GM18505 (cell line): ENCODE data around the gene SLC5A10.

Experiments used
- ATAC-seq: cut with Tn5 transposase; IDR thresholded peaks from one replicate; pipeline ENCODE4 v1.9.1; 2021; ENCODE audit not compliant: unreplicated experiment
- POLR2A ChIP-seq: IDR thresholded peaks from 4 replicates; pipeline ENCODE4 v1.6.1; 2011; ENCODE audit warnings: borderline replicate concordance; ENCODE audit not compliant: insufficient read depth, insufficient read length; ENCODE audit errors: extremely low read depth

SLC5A10 gene

GRCh38 chr17:18987862-18988545 lies 36.0 kb downstream of the SLC5A10 start:
- TF ChIP-seq POLR2A: no peak

GRCh38 chr17:18988546-18989173 lies 36.7 kb downstream of the SLC5A10 start:
- ATAC-seq: no peak
- TF ChIP-seq POLR2A: no peak

More at GRCh38 chr17:18987862-18988545, 36.0 kb downstream of the SLC5A10 start:
- no peak for ATAC-seq

GRCh38 chr17:18990331-18990730 lies 38.4 kb downstream of the SLC5A10 start:
- no peak for ATAC-seq
- no peak for TF ChIP-seq POLR2A

- TF ChIP-seq POLR2A: no peak
- no peak for ATAC-seq
Observed at GRCh38 chr17:18991531-18992315, 39.8 kb downstream of the SLC5A10 start.

GRCh38 chr17:18992454-18993130 lies 40.6 kb downstream of the SLC5A10 start:
- ATAC-seq: no peak
- no peak for TF ChIP-seq POLR2A

GRCh38 chr17:18993905-18994526 lies 42.1 kb downstream of the SLC5A10 start:
- TF ChIP-seq POLR2A: no peak
- no peak for ATAC-seq

- ATAC-seq: no peak
Observed at GRCh38 chr17:18994631-18995030, 42.7 kb downstream of the SLC5A10 start.

GRCh38 chr17:18995220-18995619 lies 43.3 kb downstream of the SLC5A10 start:
- TF ChIP-seq POLR2A: no peak
- no peak for ATAC-seq

More at GRCh38 chr17:18994631-18995030, 42.7 kb downstream of the SLC5A10 start:
- no peak for TF ChIP-seq POLR2A

- no peak for ATAC-seq
- TF ChIP-seq POLR2A: no peak
Observed at GRCh38 chr17:18996458-18996857, 44.5 kb downstream of the SLC5A10 start.

- no peak for ATAC-seq
- TF ChIP-seq POLR2A: no peak
Observed at GRCh38 chr17:18997650-18998196, 45.8 kb downstream of the SLC5A10 start.

GRCh38 chr17:18999394-18999793 lies 47.4 kb downstream of the SLC5A10 start:
- ATAC-seq: no peak
- no peak for TF ChIP-seq POLR2A

- ATAC-seq: no peak
- no peak for TF ChIP-seq POLR2A
Observed at GRCh38 chr17:18999911-19000310, 47.9 kb downstream of the SLC5A10 start.
